OCI-LY7 (cell line): Measurements from ENCODE around the gene DCC. TPM values are rescaled to one million over a fixed set of nuclear protein-coding genes. Genes with fewer than 3 reads are reported as not detected.

Experiments
- BruUV-seq: library from RNA; stranded (reverse); fragments of 400-500 nt; replicated peaks from 2 replicates; lab custom pipeline; 2021; lab: Mats Ljungman, UMichigan
- CTCF ChIA-PET: fragments of 300-600 bp; sonication (Branson Sonifier 250); formaldehyde crosslinking; loops from one replicate; lab custom pipeline; 2022; ENCODE audit warnings: antibody characterized with exemption; ENCODE audit not compliant: unreplicated experiment; lab: Charles Lee
- POLR2A ChIA-PET: fragments of 300-600 bp; sonication (Branson Sonifier 250); formaldehyde crosslinking; loops from one replicate; lab custom pipeline; 2022; ENCODE audit warnings: antibody characterized with exemption; lab: Charles Lee
- DNase-seq: peaks from one replicate; pipeline ENCODE4 v3.0.0-alpha.2; 2015; ENCODE audit warnings: low spot score
- H2AFZ ChIP-seq: fragments of 200-600 bp; sonication (generic), shearing (Covaris generic); 2 replicates; pipeline ENCODE4 v1.6.1; 2014; ENCODE audit warnings: mild to moderate bottlenecking, antibody characterized with exemption, low read length, moderate library complexity
- H3K27ac ChIP-seq: fragments of 200-600 bp; sonication (generic); 2 replicates; pipeline ENCODE4 v1.5.1; 2014; ENCODE audit warnings: mixed run types, low read depth, mild to moderate bottlenecking, moderate library complexity, low read length, inconsistent platforms; ENCODE audit not compliant: poor library complexity, severe bottlenecking
- H3K36me3 ChIP-seq: fragments of 200-600 bp; sonication (generic); 2 replicates; pipeline ENCODE4 v1.6.1; 2014; ENCODE audit warnings: mild to moderate bottlenecking, antibody characterized with exemption, low read length, moderate library complexity, mixed read lengths; ENCODE audit not compliant: insufficient read depth
- H3K4me1 ChIP-seq: fragments of 200-600 bp; sonication (generic); 2 replicates; pipeline ENCODE4 v1.5.1; 2014; ENCODE audit warnings: mild to moderate bottlenecking, low read length; ENCODE audit not compliant: insufficient read depth, poor library complexity, severe bottlenecking
- H3K4me2 ChIP-seq: fragments of 200-600 bp; sonication (generic); 2 replicates; pipeline ENCODE4 v1.6.1; 2014; ENCODE audit warnings: mild to moderate bottlenecking, low read length
- H3K4me3 ChIP-seq: fragments of 200-600 bp; sonication (generic); 2 replicates; pipeline ENCODE4 v1.5.1; 2014; ENCODE audit warnings: mild to moderate bottlenecking, low read depth, low read length; ENCODE audit not compliant: poor library complexity, severe bottlenecking
- H3K79me2 ChIP-seq: fragments of 200-600 bp; sonication (generic); 2 replicates; pipeline ENCODE4 v1.6.1; 2016; ENCODE audit warnings: low read depth, mild to moderate bottlenecking, low read length, moderate library complexity, mixed read lengths; ENCODE audit not compliant: insufficient read depth
- H3K9me2 ChIP-seq: fragments of 200-600 bp; sonication (generic); 2 replicates; pipeline ENCODE4 v1.6.1; 2016; ENCODE audit warnings: mild to moderate bottlenecking, low read length, mixed read lengths; ENCODE audit not compliant: insufficient read depth
- H3K9me3 ChIP-seq: fragments of 200-600 bp; sonication (generic); 2 replicates; pipeline ENCODE4 v1.6.1; 2014; ENCODE audit warnings: mild to moderate bottlenecking, mixed run types, low read length, mixed read lengths
- H4K20me1 ChIP-seq: fragments of 200-600 bp; sonication (generic); 2 replicates; pipeline ENCODE4 v1.6.1; 2014; ENCODE audit warnings: mild to moderate bottlenecking, antibody characterized with exemption, low read length, moderate library complexity, mixed read lengths; ENCODE audit not compliant: insufficient read depth
- CTCF ChIP-seq: fragments of 200-600 bp; sonication (generic); conservative IDR thresholded peaks from 2 replicates; pipeline ENCODE4 v1.5.1; 2014; ENCODE audit warnings: mild to moderate bottlenecking, antibody characterized with exemption, low read length, moderate library complexity, mixed read lengths
- EZH2phosphoT487 ChIP-seq: fragments of 200-600 bp; sonication (generic); IDR thresholded peaks from 2 replicates; pipeline ENCODE4 v1.6.1; 2018; ENCODE audit warnings: low read depth, borderline replicate concordance, mild to moderate bottlenecking, mixed run types, antibody characterized with exemption, low read length, moderate library complexity, mixed read lengths
- intact Hi-C: fragments of 100-400 bp; cut with micrococcal nuclease; formaldehyde crosslinking; loops from one replicate; pipeline ENCODE4 v1.10.0; 2022; ENCODE audit not compliant: unreplicated experiment
- total RNA-seq, 2 experiments: library from RNA; depleted of rRNA in 1 of 2; stranded (reverse); fragments of >200 nt in 1 of 2; shearing (Covaris generic) in 1 of 2; gene quantifications; 2 replicates each; pipeline ENCODE4 v1.2.3, GENCODE V29; 2014 to 2022

The DCC gene
- total RNA-seq, 2 experiments from 2014 or later: not detected

GRCh38 chr18:52475325-52475724 lies 135.3 kb downstream of the DCC start:
- POLR2A ChIA-PET: no interaction called here
- no peaks in the 10 kb centered on the region for H3K4me1 ChIP-seq
- no peak overlapping the region for H3K27ac ChIP-seq
- no peaks in the 10 kb centered on the region for H3K36me3 ChIP-seq
- H3K4me3 ChIP-seq: no peak overlapping the region
- TF ChIP-seq EZH2phosphoT487 (no peak), CTCF (no peak)
- CTCF ChIA-PET: no interaction called here
- H3K9me3 ChIP-seq: no peaks in the 10 kb centered on the region
- H3K79me2 ChIP-seq: no peaks in the 10 kb centered on the region
- no peak for DNase-seq
- BruUV-seq: no TSS peak
- no peak overlapping the region for H3K4me2 ChIP-seq
- intact Hi-C loops: no loop called here
- no peaks in the 10 kb centered on the region for H4K20me1 ChIP-seq
- H2AFZ ChIP-seq: no peak overlapping the region
- no peaks in the 10 kb centered on the region for H3K9me2 ChIP-seq

GRCh38 chr18:52481116-52481515 lies 141.1 kb downstream of the DCC start:
- Histone ChIP-seq H3K79me2 (no peaks in the 10 kb centered on the region), H2AFZ (no peak overlapping the region), H3K27ac (no peak overlapping the region), H3K4me3 (no peak overlapping the region), H3K9me2 (no peaks in the 10 kb centered on the region), H4K20me1 (no peaks in the 10 kb centered on the region), H3K4me1 (no peaks in the 10 kb centered on the region), H3K36me3 (no peaks in the 10 kb centered on the region), H3K9me3 (no peaks in the 10 kb centered on the region), H3K4me2 (no peak overlapping the region)
- CTCF ChIA-PET: no interaction called here
- TF ChIP-seq EZH2phosphoT487 (no peak), CTCF (no peak)
- no TSS peak for BruUV-seq
- POLR2A ChIA-PET: no interaction called here
- intact Hi-C loops: no loop called here
- DNase-seq: no peak

- intact Hi-C loops: no loop called here
- Histone ChIP-seq H3K27ac (no peak overlapping the region), H3K4me2 (no peak overlapping the region), H3K9me3 (no peaks in the 10 kb centered on the region), H3K9me2 (no peaks in the 10 kb centered on the region), H3K4me3 (no peak overlapping the region), H3K4me1 (no peaks in the 10 kb centered on the region), H3K36me3 (no peaks in the 10 kb centered on the region), H2AFZ (no peak overlapping the region), H3K79me2 (no peaks in the 10 kb centered on the region), H4K20me1 (no peaks in the 10 kb centered on the region)
- no peak for DNase-seq
- BruUV-seq: no TSS peak
- ChIA-PET CTCF (no interaction called here), POLR2A (interaction anchor here (0.9 kb wide), 1 partner anchor 935 kb away, joined by 3 read pairs; no protein-coding TSS in a partner anchor)
- no peak for TF ChIP-seq CTCF
- no peak for TF ChIP-seq EZH2phosphoT487
Observed at GRCh38 chr18:52484977-52485376, 145.0 kb downstream of the DCC start.
